HCT116 (cell line): ENCODE results near the gene SLC26A2. TPM values are rescaled to one million over a fixed set of nuclear protein-coding genes. Genes with fewer than 3 reads are reported as not detected.

Source experiments
- total RNA-seq: library from RNA; stranded (reverse); gene quantifications from one replicate; pipeline ENCODE4 v1.2.1, GENCODE V29; 2021; ENCODE audit not compliant: unreplicated experiment

SLC26A2 gene
- total RNA-seq, 1 experiment from 2014 or later: 7.8 TPM

Other genes with a start within 250 kb of the SLC26A2 start
- 9.2 TPM for gene PPARGC1B, start 230.4 kb upstream of the SLC26A2 start, total RNA-seq
- not detected for gene PDE6A, start 16.0 kb upstream of the SLC26A2 start, total RNA-seq
- gene TIGD6, start 39.9 kb downstream of the SLC26A2 start, total RNA-seq: 2.1 TPM
- 41.8 TPM for gene HMGXB3, start 40.0 kb downstream of the SLC26A2 start, total RNA-seq
- 0.17 TPM for gene CSF1R, start 125.8 kb downstream of the SLC26A2 start, total RNA-seq
- 0.34 TPM for gene PDGFRB, start 195.1 kb downstream of the SLC26A2 start, total RNA-seq
- gene CDX1, start 206.0 kb downstream of the SLC26A2 start, total RNA-seq: not detected
- gene SLC6A7, start 229.3 kb downstream of the SLC26A2 start, total RNA-seq: not detected